WTC11 (cell line): ENCODE results near the gene CAMTA1.

Source experiments
- CTCF ChIP-seq: fragments of 200-600 bp; IDR thresholded peaks from 2 replicates; pipeline ENCODE4 v1.8.0; 2022; ENCODE audit warnings: antibody characterized with exemption
- NFE2L1 ChIP-seq: sonication (generic); formaldehyde crosslinking; IDR thresholded peaks from 2 replicates; pipeline ENCODE4 v1.8.1; 2023; ENCODE audit warnings: missing genetic modification reagents
- USF2 ChIP-seq: sonication (generic); formaldehyde crosslinking; IDR thresholded peaks from 2 replicates; pipeline ENCODE4 v1.8.1; 2023; ENCODE audit warnings: mild to moderate bottlenecking, missing genetic modification reagents, moderate library complexity
- ZNF219 ChIP-seq: sonication (generic); formaldehyde crosslinking; IDR thresholded peaks from 2 replicates; pipeline ENCODE4 v1.8.0; 2023; ENCODE audit warnings: missing genetic modification reagents, mild to moderate bottlenecking, borderline replicate concordance

GRCh38 chr1:7489586-7489985 lies 704.3 kb downstream of the CAMTA1 start:
- TF ChIP-seq ZNF219 (CRISPR knock-in tag) = no peak
- TF ChIP-seq CTCF = no peak
- no peak for TF ChIP-seq USF2
- TF ChIP-seq NFE2L1 (CRISPR knock-in tag) = no peak
